NCI-H460 (cell line): ENCODE data around the gene SAMD4A. TPM values are rescaled to one million over a fixed set of nuclear protein-coding genes. Genes with fewer than 3 reads are reported as not detected.
A peak's percentile ranks its signal among the peaks of the same experiment; 100 is the strongest.

Experiments used
- DNase-seq: peaks from one replicate; pipeline ENCODE4 v3.0.0-alpha.2; 2016; ENCODE audit warnings: low read depth; ENCODE audit errors: extremely low read depth
- total RNA-seq: library from RNA; depleted of rRNA; stranded (reverse); fragments of >200 nt; shearing (Covaris generic); gene quantifications from 2 replicates; pipeline ENCODE4 v1.2.3, GENCODE V29; 2014

SAMD4A gene
- total RNA-seq, 1 experiment from 2014 or later: 23.4 TPM

DNA sequence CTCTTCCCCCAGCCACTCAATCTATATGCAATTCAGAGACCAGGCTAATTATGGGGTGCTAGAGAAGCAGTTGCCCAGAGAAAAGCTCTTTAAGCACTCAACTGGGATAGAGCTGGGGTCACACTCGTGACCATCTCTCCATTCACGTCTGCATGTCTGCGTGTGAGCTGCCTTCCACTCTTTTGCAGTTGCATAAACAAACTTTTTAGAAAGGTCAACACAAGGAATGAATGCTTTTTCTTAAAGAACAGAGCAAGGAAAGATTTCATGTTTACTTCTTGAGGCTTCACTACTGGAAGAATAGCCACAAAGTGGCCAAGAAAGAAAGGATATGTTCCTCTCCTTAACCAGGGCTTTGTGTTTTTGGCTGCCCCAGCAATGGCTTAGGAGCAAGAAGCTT, 151.1 kb downstream of the SAMD4A start:
- no peak for DNase-seq

GRCh38 chr14:54719406-54719805, 152.5 kb downstream of the SAMD4A start:
- no peak for DNase-seq

- DNase-seq: peak; percentile 43
Observed at GRCh38 chr14:54722791-54723432, 156.0 kb downstream of the SAMD4A start.

DNA sequence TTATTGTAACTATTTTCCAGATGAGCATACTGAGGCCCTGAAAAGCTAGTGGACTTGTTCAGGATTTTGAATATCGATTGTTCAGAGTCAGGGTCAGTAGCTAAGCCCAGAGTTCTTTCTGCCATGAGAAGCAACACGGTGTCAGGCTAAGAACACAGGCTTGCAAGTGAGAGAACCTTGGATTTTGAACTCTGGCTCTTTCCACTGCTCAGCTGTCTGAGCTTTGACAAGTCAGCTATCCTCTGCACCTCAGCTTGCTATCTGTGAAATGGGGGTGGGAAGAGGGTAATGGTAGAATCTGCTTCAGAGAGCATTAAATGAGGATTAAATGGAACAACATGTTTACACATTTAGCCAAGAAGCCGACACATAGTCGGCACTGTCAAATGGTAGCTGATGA, 157.2 kb downstream of the SAMD4A start:
- no peak for DNase-seq

DNA sequence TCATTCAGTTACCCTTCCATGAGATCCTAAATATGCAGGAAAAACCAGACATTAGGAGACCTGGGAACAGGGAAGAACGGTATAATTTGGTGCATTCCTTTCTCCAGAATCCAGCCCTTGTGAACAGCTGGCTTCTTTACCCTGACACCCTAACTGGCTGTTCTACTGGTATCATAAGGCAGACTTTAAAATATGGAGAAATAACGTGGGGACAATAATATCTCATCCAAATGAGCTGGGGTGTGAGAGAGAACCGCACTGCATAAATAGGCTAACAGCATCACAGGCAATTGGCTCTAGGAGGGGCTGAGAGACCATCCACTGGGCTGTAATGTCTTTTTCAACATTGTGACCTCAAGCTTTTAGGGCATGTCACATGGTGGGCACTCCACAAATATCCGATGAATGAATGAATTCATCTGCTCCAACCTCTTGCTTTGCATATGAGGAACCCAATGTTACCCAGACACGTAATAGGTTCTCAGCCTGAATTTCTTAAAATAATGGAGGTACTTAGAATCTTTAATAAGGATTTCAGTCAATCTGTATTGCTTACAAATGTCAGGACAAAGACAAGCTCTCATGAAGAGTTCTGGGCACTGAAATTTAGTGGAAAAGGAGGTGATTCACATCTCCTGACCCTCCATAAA, 157.9 kb downstream of the SAMD4A start:
- no peak for DNase-seq

- no peak for DNase-seq
Observed at GRCh38 chr14:54725998-54726397, 159.1 kb downstream of the SAMD4A start.

DNA sequence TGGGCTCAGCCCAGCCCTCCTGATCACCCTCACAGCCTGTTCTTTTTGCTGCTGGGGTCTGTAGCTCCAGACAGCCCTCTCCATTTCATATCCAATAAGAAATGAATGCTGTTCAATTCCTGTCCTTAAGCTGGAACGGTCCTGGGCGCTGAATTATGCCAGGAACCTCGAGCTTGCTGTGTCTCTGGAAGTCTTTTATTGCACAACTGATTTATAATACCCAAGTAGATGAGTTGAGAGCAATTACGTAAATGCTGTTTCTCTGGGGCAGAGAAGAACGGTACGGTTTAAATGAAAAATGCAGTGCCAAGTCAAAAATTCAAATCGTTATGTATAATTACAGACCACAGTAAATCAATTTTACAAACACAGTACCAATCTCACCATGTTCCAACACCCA, 161.0 kb downstream of the SAMD4A start:
- DNase-seq: no peak

DNA sequence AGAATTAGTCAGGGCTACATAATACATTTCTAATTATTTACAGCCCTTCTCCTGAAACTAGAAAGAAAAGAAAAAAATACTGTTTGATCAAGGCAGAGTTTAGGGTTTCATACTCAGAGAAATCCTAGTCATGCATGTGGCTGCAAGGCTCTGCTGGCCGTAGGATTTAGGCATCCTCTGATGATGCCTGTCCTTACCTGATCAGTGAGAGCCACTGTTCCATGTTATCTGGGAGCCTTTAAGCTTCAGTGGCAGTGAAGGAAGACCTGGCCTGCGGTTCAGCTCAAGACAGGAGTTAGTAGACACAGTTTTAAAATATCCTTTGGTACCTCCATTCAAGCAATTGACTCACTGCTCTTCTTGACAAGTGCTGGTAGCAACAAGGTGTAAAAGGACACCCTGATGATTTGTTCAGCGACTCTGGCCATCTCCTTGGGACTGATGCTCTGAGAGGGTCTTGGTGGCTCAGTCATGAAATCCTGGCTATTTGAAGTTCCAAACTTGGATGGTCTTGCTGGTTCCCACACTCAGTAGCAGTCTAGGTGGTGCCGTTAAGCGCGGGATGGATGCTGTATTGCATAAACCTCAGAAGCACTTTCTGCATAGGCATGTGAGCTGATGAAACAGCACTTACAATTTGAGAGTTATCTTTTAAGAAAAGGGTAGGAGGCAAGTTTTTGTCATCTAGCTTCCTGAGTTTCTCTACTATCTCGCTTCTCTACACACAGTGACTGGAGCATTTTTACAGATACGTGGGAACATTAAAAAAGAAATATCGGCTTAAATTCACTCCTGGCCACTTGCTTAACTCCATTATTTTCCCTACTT, 162.0 kb downstream of the SAMD4A start:
- DNase-seq: no peak

GRCh38 chr14:54730156-54730961, 163.4 kb downstream of the SAMD4A start:
- no peak for DNase-seq

- no peak for DNase-seq
Observed at GRCh38 chr14:54734966-54735365, 168.0 kb downstream of the SAMD4A start.

- no peak for DNase-seq
Observed at GRCh38 chr14:54735424-54735823, 168.5 kb downstream of the SAMD4A start.

DNA sequence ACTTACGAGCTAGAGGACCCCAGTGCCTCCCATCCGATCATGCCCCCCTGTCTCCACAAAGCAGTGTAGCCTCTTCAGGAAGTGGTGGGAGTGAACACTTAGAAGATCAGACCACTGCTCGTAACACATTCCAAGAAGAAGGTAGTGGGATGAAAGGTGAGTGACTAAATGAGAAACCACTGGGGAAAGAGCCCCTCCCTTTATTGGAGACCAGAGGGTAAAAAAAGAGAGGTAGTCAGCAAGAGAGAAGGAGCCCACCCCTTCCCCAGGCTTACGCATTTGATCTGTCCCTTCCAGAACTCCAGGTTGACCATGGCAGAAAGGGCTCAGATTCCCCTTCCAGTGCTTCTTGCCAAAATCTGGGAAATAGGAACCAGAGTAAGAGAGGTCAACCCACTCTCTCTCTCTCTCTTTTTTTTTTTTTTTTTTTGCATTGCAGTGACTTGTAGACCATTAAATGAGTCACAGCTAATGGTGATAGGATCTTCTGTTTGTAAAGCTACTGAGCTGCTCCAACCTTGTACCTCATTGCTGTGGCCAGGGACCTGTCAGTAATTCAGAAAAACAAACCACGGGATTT, 170.3 kb downstream of the SAMD4A start:
- DNase-seq: no peak

GRCh38 chr14:54738009-54738408, 171.1 kb downstream of the SAMD4A start:
- no peak for DNase-seq

DNA sequence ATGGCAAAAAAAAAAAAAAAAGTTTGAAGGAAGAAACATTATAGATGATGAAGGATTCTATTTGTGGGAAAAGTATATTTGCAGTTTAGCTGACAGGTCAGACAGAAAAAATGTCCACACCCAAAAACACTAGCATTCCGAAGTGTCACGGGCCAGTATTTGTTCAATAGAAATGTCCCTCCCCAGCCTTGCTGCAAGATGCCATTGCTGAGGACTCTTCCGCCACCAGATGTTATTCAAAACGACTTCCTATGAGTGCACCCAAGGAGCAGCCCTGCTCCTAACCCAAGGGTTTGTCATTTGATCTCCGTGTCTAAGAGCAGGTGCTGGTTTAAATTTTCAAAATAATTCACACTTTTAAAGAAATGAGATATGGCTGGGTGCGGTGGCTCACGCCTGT, 172.6 kb downstream of the SAMD4A start:
- DNase-seq: no peak

- no peak for DNase-seq
Observed at GRCh38 chr14:54742492-54743350, 175.8 kb downstream of the SAMD4A start.

DNA sequence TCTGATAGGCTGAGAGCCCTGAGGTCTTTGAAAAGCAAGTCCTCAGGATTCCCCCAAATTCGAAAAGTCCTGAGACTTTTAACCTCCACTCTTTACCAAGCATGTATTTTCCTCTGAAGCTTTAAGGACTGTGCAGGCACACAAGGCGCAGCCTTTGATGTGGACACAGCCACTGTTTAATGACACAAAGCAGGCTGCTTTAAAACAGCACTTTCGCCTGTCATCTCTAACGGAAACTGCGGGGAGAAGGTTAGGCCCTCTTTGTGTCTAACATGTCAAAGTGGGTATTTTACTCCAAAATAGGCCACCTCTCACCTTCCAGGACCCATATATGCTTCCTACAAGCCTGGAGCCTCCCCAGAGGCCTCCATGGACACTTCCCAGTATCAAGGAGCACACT, 176.5 kb downstream of the SAMD4A start:
- no peak for DNase-seq

GRCh38 chr14:54746019-54746418, 179.1 kb downstream of the SAMD4A start:
- no peak for DNase-seq

GRCh38 chr14:54747616-54748015, 180.7 kb downstream of the SAMD4A start:
- no peak for DNase-seq

GRCh38 chr14:54749180-54749579, 182.3 kb downstream of the SAMD4A start:
- DNase-seq: no peak

DNA sequence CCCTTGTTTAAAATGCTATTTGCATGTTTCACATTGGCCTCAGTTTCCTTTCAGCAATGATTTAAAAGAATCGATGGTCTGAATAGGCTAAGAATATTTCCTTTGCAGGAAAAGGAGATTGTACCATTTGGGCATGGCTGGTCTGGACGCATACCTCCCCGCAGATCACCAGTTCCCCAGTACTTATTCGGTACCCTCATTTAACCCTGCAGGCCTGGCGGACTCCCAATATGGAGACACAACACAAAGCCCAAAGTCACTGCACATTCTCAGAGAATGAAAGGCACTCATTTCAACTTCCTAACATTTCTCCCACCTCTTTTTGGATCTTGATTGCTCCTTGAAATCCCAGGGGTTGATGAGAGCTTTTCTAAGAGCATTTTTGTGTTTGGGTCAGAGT, 182.8 kb downstream of the SAMD4A start:
- no peak for DNase-seq
